Activated CD8-positive, alpha-beta memory T cell treated with anti-CD3 and anti-CD28 coated beads for 1 hour (primary cell): ENCODE data around the gene DYNLT5.
"Not testable (repeated sequence)": the region's sequence is repeated elsewhere in the genome, so short reads cannot be mapped to it uniquely, and the experiment has no call there.

Experiments
- DNase-seq, 2 donors: peaks; one replicate each; pipeline ENCODE4 v3.0.0-alpha.2; 2020; ENCODE audit warnings: low read depth in 1 of 2; ENCODE audit errors: extremely low read depth in 1 of 2

The DYNLT5 gene

DNA sequence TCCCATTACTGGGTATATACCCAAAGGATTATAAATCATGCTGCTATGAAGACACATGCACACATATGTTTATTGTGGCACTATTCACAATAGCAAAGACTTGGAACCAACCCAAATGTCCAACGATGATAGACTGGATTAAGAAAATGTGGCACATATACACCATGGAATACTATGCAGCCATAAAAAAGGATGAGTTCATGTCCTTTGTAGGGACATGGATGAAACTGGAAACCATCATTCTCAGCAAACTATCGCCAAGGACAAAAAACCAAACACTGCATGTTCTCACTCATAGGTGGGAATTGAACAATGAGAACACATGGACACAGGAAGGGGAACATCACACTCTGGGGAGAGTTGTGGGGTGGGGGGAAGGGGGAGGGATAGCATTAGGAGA is 33.5 kb downstream of the DYNLT5 start:
- DNase-seq = not testable (repeated sequence)

DNA sequence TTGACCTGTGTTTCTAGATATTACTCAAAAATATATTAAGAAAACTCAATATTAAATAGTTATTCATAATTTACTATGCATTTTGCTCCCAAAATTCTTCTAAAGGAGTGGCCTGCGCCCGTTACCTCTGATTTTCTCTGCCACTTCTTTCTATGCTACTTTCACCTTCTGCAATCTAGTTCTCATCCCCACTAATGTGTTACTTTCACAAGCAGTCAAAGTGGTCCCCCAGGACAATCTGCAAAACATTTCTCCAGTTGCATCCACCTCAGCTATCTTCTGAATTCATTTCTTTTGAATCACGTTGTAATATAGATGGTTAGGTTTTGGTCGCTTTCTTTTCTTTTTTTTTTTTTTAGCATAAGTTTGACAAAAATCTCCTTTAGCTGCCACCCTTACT is 35.4 kb downstream of the DYNLT5 start:
- no peak for DNase-seq

DNA sequence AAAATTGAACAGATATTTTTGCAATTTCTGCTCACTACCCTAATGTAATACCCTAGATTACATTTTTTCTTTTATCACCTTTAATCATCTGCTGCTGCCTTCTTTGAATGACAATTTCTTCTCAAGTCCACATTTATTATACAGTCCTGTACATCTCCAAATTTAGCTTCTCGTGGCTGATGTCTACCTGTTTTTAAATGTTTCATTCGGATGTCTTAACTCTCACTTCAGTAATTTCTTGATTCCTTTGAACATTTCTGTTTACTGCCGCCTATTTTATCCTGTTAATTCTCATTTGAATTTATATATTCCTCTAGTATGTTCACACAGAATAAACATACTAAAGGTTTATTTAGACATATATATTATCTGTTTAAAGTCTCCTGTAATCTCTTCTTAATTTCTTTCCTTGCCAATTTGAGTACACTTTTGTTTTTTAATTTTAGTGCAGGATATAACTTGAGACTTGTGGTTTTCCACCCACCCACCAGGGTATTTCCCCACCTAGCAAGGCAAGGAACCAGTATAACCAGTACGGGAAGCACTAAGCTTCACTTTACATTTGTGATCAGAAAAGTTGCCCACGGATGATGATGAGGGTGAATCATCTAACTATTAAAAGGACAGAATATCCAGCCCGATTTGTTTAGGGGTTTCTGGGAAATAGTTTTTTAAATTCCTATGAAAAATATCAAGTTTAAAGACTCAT is 36.1 kb downstream of the DYNLT5 start:
- DNase-seq = no peak

DNA sequence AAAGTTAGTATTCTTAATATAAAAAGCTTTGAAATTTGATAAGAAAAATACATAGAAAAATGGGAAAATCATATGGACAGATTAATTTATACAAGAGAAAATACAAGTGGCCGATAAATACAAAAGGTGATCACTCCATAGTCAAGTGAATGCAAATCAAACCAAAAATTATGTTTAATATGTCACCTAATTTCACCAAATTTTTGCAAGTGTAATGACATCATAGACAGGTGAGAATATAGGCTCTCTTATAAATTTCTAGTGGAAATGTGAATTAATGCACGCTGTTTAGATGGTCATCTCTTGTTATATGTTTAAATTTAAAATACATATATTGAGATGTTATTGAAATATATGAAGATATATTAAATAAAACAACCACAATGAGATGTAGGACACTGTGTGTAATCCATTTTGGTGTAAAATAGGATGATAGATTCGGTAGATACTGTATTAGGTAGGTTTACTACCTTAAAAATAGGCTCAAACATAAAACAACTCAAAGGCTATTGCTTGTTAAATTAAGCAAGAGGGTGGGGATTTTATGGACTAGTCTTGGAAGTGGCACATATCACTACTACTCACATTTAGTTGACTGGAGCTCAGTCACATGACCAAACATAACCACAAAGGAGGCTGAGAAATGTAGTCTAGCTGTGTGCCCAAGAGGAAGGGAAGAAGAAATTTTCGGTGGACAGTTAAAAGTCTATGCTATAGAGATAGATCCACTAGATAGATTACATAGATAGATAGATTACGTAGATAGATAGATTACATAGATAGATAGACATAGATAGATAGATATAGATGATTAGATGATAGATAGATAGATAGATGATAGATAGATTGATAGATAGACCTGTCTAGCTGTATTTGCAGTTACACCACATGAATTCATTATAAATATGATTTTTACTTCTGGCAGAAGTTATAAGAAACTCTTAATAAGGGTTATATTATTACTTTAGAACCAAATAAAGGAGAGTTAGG is 39.7 kb downstream of the DYNLT5 start:
- DNase-seq = no peak

DNA sequence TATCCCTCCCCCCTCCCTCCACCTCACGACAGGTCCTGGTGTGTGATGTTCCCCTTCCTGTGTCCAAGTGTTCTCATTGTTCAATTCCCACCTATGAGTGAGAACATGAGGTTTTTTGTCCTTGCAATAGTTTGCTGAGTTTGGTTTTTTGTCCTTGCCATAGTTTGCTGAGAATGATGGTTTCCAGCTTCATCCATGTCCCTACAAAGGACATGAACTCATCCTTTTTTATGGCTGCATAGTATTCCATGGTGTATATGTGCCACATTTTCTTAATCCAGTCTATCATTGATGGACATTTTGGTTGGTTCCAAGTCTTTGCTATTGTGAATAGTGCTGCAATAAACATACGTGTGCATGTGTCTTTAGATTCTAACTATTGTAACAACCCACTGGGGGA is 43.6 kb downstream of the DYNLT5 start:
- DNase-seq = not testable (repeated sequence)

DNA sequence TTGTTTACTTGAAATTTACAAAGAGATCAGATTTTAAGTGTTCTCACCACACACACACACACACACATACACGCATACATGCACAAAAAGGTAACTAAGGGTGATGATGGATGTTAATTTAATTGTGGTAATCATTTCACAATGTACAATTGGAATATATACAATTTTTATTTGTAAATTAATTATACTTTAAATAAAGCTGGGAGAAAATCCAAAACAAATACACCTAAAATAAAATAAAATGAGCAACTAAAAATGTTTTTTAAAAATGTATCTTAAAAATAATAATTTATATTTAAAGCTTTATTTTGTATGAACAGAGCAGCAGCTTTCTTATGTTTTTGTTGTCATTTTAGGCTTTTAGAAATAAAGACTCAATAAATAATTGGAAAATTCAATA is 57.0 kb downstream of the DYNLT5 start:
- DNase-seq = no peak

DNA sequence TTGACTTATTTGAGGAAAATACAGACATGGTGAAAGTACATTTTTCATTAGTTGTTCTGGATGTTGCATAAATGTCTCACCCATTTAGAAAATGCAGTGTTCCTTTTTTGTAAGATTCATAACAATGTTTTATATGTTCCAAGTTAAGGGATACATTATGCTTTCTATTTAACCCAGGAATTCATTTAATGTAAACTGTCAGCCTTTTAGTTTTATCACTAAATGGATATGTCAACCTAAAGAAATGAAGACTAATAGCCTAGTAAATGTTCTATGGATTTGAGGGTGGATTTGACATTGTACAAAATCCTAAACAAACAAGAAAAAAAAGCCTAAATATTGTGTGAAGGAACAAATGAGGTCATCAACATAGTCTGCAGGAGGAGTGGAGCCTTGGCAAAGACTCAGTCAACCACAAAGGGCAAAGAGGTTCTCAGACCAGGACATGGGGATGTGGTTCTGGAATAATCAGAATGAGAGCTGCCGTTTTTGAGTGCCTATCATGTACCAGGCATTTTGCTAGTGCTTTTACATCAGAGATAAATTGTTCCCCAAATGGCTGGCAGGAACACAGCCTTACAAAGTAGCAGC is 57.6 kb downstream of the DYNLT5 start:
- no peak for DNase-seq

DNA sequence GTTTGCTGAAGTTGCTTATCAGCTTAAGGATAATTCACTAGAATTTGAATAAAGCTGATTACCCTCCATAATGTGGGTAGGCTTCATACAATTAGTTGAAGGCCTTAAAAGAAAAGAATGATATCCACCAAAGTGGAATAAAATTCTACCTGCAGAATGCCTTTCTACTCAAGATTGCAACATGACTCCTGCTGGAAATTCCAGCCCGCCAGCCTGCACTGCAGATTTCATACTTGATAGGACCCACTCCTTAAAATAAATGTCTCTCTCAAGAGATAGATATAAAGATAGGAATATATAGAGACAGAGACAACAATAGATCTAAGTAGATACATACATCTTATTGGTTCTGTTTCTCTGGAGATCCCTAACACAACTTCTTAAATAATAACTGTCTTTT is 72.5 kb downstream of the DYNLT5 start:
- no peak for DNase-seq
